Measurements from ENCODE around the gene ROS1.

Gene ROS1

DNA sequence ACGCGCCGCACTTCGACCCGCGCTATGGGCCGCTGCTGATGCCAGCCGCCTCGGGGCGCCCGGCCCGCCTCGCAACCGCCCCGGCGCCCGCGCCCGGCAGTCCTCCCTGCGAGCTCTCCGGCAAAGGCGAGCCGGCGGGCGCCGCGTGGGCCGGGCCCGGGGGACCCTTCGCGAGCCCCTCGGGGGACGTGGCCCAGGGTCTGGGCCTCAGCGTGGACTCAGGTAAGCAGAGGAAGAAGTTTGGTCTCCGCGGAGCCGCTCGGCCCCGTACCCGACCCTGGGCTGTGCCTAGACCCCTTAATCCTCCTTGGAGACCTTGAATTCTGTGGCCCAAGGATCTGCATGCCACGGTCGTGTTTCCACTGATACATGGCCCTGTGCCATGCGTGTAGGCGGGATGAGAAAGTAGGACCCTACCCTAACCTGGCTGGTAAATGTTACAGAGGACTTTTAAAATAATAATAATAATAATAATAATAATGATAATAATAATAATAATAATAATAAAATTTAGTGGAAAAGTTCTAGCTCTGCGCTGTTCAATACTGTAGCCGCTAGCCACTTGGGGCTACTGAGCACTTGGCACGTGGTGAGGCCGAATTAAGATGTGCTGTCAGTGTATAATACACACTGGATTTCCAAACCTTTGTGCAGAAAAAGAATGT lies 154.8 kb downstream of the ROS1 start:
- H3K4me3 ChIP-seq (ENCODE audit: low read depth, low read length), result no peak overlapping the region
- DNase-seq (ENCODE audit: low read depth), result no peak

DNA sequence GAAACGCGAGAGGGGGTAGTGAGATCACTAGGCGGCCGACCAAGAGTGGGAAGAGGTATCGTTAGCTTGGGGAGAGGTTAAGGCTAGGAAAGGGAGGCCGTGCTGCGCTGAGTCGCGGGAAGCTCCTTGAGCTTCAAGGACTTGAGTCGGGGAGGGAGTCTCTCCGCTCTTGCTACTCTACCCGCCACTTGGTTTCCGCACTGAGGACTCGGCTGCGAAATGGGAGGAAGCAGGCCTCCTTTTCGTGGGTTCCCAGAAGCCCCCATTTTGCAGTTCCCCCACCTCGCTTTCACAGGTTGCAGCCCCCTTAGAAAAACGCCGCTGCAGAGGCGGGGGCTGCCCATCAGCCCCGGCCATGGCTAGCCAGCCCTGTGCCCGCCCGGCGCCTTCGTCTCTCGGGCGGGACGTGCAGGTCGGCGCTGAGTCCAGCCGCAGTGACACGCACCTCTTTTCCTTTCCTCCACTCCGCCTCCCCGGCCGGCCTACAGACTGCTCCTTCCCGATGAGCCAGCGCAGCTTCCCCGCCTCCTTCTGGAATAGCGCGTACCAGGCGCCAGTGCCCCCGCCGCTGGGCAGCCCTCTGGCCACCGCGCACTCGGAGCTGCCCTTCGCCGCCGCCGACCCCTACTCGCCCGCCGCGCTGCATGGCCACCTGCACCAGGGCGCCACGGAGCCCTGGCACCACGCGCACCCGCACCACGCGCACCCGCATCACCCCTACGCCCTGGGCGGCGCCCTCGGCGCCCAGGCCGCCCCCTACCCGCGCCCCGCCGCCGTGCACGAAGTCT lies 155.5 kb downstream of the ROS1 start:
- no peak for DNase-seq (ENCODE audit: low read depth)
- TF ChIP-seq, protein P1, sequence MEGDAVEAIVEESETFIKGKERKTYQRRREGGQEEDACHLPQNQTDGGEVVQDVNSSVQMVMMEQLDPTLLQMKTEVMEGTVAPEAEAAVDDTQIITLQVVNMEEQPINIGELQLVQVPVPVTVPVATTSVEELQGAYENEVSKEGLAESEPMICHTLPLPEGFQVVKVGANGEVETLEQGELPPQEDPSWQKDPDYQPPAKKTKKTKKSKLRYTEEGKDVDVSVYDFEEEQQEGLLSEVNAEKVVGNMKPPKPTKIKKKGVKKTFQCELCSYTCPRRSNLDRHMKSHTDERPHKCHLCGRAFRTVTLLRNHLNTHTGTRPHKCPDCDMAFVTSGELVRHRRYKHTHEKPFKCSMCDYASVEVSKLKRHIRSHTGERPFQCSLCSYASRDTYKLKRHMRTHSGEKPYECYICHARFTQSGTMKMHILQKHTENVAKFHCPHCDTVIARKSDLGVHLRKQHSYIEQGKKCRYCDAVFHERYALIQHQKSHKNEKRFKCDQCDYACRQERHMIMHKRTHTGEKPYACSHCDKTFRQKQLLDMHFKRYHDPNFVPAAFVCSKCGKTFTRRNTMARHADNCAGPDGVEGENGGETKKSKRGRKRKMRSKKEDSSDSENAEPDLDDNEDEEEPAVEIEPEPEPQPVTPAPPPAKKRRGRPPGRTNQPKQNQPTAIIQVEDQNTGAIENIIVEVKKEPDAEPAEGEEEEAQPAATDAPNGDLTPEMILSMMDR (conservative IDR thresholded peaks at IDR 0.05; ENCODE audit: low read depth, low read length), result no peak
- H3K4me3 ChIP-seq (ENCODE audit: low read depth, low read length), result no peak overlapping the region

More for the DNA sequence above, 154.8 kb downstream of the ROS1 start:
- TF ChIP-seq, protein P1 (conservative IDR thresholded peaks at IDR 0.05; ENCODE audit: low read depth, low read length), result no peak

DNA sequence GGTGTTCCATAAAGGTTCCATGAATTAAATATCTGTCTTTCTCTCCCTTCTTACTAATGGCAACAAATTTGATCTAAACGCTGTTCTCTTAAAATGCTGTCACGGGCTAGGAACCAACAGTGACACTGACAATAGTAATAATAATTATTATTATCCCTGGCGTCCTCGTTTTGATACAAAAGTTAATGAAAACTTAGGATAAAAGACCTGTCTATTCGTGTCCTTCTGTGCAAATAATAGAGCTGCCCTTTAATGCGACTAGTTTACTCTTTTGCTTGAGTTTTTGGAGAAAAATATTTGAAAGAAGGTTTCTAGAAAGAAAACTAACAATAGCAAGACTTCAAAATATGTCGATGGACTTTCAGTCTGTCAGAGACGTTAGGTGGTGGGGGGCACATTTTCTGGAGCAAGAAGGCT lies 156.1 kb downstream of the ROS1 start:
- TF ChIP-seq, protein P1 (conservative IDR thresholded peaks at IDR 0.05; ENCODE audit: low read depth, low read length), result no peak
- DNase-seq (ENCODE audit: low read depth), result no peak
- H3K4me3 ChIP-seq (ENCODE audit: low read depth, low read length), result no peak overlapping the region

DNA sequence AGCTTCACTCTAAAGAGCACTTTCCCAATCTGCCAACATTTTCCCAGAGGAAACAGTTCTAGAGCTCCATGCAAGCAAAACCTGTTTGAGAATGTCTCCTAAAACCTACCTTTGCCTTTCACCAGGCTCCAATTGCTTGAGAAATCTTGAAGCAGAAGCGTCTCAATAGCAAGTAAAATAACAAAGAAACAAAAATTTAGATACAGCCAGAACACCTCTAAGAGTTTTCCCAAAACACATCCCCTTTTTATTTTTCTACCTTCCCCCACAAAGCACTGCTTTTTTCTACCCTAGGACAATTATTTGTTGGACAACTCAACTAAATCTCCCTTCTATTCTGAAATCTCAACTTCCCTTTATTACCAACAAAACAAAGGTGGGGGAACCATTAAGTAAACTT lies 156.8 kb downstream of the ROS1 start:
- TF ChIP-seq, protein P1 (conservative IDR thresholded peaks at IDR 0.05; ENCODE audit: low read depth, low read length), result no peak

DNA sequence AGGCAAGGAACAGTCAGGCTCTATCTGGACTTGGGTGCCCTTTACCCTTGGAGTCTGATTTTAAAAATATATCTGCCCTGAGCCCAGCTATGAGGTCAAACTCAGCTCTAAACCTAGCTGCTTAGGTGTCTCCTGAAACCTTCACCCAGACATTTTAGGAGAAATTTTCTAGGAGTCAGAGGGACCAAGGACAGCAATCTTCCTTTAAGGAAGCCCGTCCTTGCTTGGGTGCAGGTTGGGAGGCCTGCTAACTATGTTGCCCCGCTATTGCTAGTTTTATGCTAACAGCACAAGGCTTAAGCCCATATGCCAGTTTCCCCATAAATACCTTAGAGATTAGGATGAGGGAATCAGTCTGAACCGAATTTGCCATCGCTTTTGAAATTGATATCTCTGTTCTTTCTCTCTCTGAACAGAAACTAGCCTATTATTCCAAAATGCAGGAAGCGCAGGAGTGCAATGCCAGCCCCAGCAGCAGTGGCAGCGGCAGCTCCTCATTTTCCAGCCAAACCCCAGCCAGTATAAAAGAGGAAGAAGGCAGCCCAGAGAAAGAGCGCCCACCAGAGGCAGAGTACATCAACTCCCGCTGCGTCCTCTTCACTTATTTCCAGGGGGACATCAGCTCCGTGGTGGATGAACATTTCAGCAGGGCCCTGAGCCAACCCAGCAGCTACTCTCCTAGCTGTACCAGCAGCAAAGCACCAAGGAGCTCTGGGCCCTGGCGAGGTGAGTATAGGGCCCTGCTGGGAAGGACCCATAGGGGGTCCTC lies 157.8 kb downstream of the ROS1 start:
- no peak for DNase-seq (ENCODE audit: low read depth)
- no peak overlapping the region for H3K4me3 ChIP-seq (ENCODE audit: low read depth, low read length)
- TF ChIP-seq, protein P1 (conservative IDR thresholded peaks at IDR 0.05; ENCODE audit: low read depth, low read length), result no peak

More for the DNA sequence above, 156.8 kb downstream of the ROS1 start:
- no peak for DNase-seq (ENCODE audit: low read depth)
- H3K4me3 ChIP-seq (ENCODE audit: low read depth, low read length), result no peak overlapping the region

DNA sequence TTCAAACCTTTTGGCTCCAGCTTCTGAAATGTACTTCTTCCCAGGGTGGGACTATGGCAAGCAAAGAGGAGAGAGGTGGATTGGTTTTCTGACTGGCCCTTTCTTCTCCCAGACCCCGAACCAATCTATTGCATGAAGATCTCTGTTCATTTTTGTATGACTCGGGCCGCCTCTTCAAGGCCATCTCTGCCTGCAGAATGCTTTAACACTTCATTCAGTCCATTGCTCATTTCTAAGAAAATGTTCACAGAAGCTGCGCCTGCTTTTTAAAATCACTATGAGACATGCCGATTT lies 158.7 kb downstream of the ROS1 start:
- H3K4me3 ChIP-seq (ENCODE audit: low read depth, low read length), result no peak overlapping the region
- no peak for DNase-seq (ENCODE audit: low read depth)
- TF ChIP-seq, protein P1 (conservative IDR thresholded peaks at IDR 0.05; ENCODE audit: low read depth, low read length), result no peak

All from choroid plexus epithelial cell (primary cell).